ENCODE measurements around the gene MYO1E. TPM values are rescaled to one million over a fixed set of nuclear protein-coding genes. Genes with fewer than 3 reads are reported as not detected.

Gene MYO1E
- total RNA-seq, 4 donors from 2014 or later: 49.7 to 76.1 (median 65.6) TPM

- Histone ChIP-seq H3K9me3 (no peaks in the 10 kb centered on the region), H3K36me3 (no peaks in the 10 kb centered on the region), H3K4me1 (no peaks in the 10 kb centered on the region), H3K4me3 (no peak overlapping the region), H3K27me3 (no peaks in the 10 kb centered on the region), H3K27ac (no peak overlapping the region)
- 94 to 100% methylated on average over 2 of the region's 2 CpGs for WGBS, 2 donors (ENCODE audit: low coverage in 1 of 2)
- no peak for ATAC-seq
- TF ChIP-seq POLR2AphosphoS5 (IDR thresholded peaks at IDR 0.05) (no peak), POLR2A (IDR thresholded peaks at IDR 0.05) (no peak), EP300 (IDR thresholded peaks at IDR 0.05) (no peak), CTCF (IDR thresholded peaks at IDR 0.05) (no peak)
These were observed 50.5 kb downstream of the MYO1E start for GRCh38 chr15:59322056-59322759.

GRCh38 chr15:59321000-59321689, 51.5 kb downstream of the MYO1E start:
- H3K27ac ChIP-seq: no peak overlapping the region
- 75 to 86% methylated on average over 4 of the region's 4 CpGs for WGBS, 2 donors (ENCODE audit: low coverage in 1 of 2)
- no peak for ATAC-seq

GRCh38 chr15:59317211-59317610, 55.5 kb downstream of the MYO1E start:
- WGBS, 2 donors (ENCODE audit: low coverage in 1 of 2): 67 to 100% methylated on average over 1 of the region's 1 CpG
- H3K27me3 ChIP-seq: no peaks in the 10 kb centered on the region
- H3K36me3 ChIP-seq: no peaks in the 10 kb centered on the region
- H3K4me3 ChIP-seq: no peak overlapping the region
- TF ChIP-seq CTCF (IDR thresholded peaks at IDR 0.05) (no peak), POLR2AphosphoS5 (IDR thresholded peaks at IDR 0.05) (no peak), EP300 (IDR thresholded peaks at IDR 0.05) (no peak), POLR2A (IDR thresholded peaks at IDR 0.05) (no peak)
- no peaks in the 10 kb centered on the region for H3K9me3 ChIP-seq
- no peak overlapping the region for H3K27ac ChIP-seq
- ATAC-seq: no peak
- H3K4me1 ChIP-seq: peaks cover 11 to 46% (median 18%) of the 10 kb centered on the region in 3 donors

More at GRCh38 chr15:59321000-59321689, 51.5 kb downstream of the MYO1E start:
- no peaks in the 10 kb centered on the region for H3K36me3 ChIP-seq
- no peak overlapping the region for H3K4me3 ChIP-seq
- no peaks in the 10 kb centered on the region for H3K27me3 ChIP-seq
- TF ChIP-seq POLR2AphosphoS5 (IDR thresholded peaks at IDR 0.05) (no peak), CTCF (IDR thresholded peaks at IDR 0.05) (no peak), EP300 (IDR thresholded peaks at IDR 0.05) (no peak), POLR2A (IDR thresholded peaks at IDR 0.05) (no peak)
- no peaks in the 10 kb centered on the region for H3K9me3 ChIP-seq
- H3K4me1 ChIP-seq: peaks cover 0 to 6% (median 0%) of the 10 kb centered on the region in 3 donors

GRCh38 chr15:59315914-59316451, 56.7 kb downstream of the MYO1E start:
- Histone ChIP-seq H3K4me1 (peaks cover 11 to 47% (median 18%) of the 10 kb centered on the region in 3 donors), H3K27me3 (no peaks in the 10 kb centered on the region), H3K4me3 (no peak overlapping the region), H3K9me3 (no peaks in the 10 kb centered on the region), H3K36me3 (no peaks in the 10 kb centered on the region), H3K27ac (peak overlapping the region in 2 of 4 donors; percentile 25 to 53)
- 10 to 33% methylated on average over 3 to 6 of the region's 6 CpGs for WGBS, 2 donors (ENCODE audit: low coverage in 1 of 2)
- ATAC-seq: no peak
- peak; percentile 69 for TF ChIP-seq POLR2AphosphoS5 (IDR thresholded peaks at IDR 0.05)
- TF ChIP-seq CTCF (IDR thresholded peaks at IDR 0.05): no peak

All from gastroesophageal sphincter (tissue), 4 donors.